ENCODE data around the gene RREB1.

GRCh38 chr6:7273709-7274108 is 165.9 kb downstream of the RREB1 start:
- TF ChIP-seq CTCF (IDR thresholded peaks at IDR 0.05) (no peak), EP300 (IDR thresholded peaks at IDR 0.05) (no peak)
